ENCODE measurements around the gene TMEM185B.

Gene TMEM185B

DNA sequence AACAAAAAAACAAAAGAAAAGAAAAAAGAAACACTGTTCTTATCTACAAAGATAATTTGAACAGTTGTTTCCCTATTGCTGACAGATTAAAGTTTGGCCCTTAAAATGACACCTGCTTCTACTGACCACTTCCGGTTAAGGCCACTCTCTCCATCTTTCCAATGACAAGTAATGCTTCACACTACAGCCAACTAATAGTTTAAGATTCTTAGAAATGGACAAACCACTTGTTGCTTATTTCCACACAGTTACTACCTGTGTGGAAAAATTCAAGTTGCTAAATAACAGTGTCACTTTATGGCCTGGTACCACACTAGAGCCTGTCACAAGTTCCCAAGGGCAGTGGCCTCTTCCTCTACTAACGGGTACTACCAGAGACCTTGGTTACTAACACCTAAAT, 2.4 kb downstream of the TMEM185B start:
- DNase-seq (ENCODE audit: low read depth) = no peak
- TF ChIP-seq, protein P1, sequence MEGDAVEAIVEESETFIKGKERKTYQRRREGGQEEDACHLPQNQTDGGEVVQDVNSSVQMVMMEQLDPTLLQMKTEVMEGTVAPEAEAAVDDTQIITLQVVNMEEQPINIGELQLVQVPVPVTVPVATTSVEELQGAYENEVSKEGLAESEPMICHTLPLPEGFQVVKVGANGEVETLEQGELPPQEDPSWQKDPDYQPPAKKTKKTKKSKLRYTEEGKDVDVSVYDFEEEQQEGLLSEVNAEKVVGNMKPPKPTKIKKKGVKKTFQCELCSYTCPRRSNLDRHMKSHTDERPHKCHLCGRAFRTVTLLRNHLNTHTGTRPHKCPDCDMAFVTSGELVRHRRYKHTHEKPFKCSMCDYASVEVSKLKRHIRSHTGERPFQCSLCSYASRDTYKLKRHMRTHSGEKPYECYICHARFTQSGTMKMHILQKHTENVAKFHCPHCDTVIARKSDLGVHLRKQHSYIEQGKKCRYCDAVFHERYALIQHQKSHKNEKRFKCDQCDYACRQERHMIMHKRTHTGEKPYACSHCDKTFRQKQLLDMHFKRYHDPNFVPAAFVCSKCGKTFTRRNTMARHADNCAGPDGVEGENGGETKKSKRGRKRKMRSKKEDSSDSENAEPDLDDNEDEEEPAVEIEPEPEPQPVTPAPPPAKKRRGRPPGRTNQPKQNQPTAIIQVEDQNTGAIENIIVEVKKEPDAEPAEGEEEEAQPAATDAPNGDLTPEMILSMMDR (IDR thresholded peaks at IDR 0.05; ENCODE audit: insufficient read depth, low read depth, low read length, missing control alignments) = no peak
- no peak overlapping the region for H3K4me3 ChIP-seq (ENCODE audit: low read depth, low read length)

DNA sequence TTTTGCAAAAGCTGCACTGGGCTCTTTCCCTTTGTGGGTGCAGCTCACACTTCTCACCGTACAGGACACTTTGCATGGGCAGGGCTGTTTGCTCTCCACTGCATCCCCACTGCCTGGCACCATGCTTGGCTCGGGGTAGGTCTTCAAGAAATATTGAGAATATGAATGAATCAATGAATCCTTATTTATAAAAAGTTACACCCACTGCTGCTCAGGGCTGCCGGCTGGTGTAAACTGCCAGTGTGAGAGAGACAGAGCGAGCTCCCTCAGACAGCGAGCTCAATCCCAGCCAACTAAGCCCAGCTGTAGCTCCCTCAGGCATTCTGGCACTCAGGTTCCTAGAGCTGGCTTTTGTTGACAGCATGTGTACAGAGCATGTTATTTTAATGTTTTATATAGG, 3.4 kb downstream of the TMEM185B start:
- TF ChIP-seq, protein P1 (IDR thresholded peaks at IDR 0.05; ENCODE audit: insufficient read depth, low read depth, low read length, missing control alignments) = no peak
- no peak for DNase-seq (ENCODE audit: low read depth)

DNA sequence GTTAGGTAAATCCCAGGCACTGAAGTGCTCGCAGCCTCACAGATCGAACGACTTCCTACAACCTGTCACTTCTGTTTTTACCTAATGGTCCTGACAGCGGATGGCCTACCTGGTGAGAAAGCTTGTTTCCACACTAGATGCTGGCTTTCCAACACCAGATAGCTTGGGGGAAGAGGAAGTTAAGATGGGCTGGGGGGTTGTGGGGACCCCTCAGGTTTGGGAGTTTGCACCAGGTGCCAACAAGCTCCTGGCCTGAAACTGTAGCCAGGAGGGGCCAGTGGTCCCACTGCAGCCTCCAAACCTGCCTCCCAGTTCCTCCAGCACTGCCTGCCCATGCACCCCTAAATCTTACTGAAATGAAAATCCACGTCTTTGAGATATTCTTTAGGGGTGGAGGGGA, 3.9 kb downstream of the TMEM185B start:
- H3K4me3 ChIP-seq (ENCODE audit: low read depth, low read length) = no peak overlapping the region
- TF ChIP-seq, protein P1 (IDR thresholded peaks at IDR 0.05; ENCODE audit: insufficient read depth, low read depth, low read length, missing control alignments) = no peak
- no peak for DNase-seq (ENCODE audit: low read depth)

More for the DNA sequence above, 3.4 kb downstream of the TMEM185B start:
- no peak overlapping the region for H3K4me3 ChIP-seq (ENCODE audit: low read depth, low read length)

DNA sequence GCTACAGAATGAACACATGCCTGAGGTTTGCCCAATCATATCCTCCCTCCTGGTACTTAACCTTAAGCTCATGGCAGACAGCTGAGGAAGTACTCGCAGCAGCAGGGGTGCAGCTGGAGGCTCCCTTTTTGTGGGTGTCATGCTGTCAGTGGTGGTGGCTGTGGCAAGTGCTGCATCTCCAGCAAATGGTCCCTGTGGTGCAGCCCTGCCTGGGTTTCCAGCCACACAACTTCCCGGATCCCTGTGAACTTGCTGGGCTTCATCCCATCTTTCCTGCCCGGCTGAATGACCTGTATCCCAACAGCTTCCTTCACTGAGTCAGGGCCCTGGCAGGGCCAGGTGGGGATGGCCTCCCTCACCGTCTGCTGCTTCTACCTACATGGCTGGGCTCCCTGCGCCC, 5.0 kb downstream of the TMEM185B start:
- TF ChIP-seq, protein P1 (IDR thresholded peaks at IDR 0.05; ENCODE audit: insufficient read depth, low read depth, low read length, missing control alignments) = no peak
- H3K4me3 ChIP-seq (ENCODE audit: low read depth, low read length) = no peak overlapping the region
- DNase-seq (ENCODE audit: low read depth) = no peak

DNA sequence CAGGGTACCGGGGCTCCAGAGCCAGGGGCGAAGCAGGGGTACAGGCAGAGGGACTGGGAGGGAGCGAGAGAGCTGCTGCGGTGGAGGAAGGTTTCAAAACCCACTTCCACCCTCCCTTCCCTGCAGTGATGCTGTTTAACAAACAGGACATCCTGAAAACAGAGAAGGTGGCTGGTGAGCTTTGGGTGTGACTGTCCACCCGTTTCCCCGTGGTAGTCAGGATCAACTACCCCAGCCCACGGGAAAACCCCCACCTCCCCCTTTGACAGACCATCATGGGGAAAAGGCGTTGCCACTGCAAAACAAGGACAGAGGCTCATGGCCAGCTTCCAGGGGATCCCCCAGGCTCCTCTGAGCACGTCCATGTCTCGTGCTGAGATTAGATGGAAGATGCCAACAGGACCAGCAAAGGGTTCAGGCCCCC, 12.9 kb downstream of the TMEM185B start:
- TF ChIP-seq, protein P1 (IDR thresholded peaks at IDR 0.05; ENCODE audit: insufficient read depth, low read depth, low read length, missing control alignments) = no peak
- no peak overlapping the region for H3K4me3 ChIP-seq (ENCODE audit: low read depth, low read length)
- DNase-seq (ENCODE audit: low read depth) = no peak

DNA sequence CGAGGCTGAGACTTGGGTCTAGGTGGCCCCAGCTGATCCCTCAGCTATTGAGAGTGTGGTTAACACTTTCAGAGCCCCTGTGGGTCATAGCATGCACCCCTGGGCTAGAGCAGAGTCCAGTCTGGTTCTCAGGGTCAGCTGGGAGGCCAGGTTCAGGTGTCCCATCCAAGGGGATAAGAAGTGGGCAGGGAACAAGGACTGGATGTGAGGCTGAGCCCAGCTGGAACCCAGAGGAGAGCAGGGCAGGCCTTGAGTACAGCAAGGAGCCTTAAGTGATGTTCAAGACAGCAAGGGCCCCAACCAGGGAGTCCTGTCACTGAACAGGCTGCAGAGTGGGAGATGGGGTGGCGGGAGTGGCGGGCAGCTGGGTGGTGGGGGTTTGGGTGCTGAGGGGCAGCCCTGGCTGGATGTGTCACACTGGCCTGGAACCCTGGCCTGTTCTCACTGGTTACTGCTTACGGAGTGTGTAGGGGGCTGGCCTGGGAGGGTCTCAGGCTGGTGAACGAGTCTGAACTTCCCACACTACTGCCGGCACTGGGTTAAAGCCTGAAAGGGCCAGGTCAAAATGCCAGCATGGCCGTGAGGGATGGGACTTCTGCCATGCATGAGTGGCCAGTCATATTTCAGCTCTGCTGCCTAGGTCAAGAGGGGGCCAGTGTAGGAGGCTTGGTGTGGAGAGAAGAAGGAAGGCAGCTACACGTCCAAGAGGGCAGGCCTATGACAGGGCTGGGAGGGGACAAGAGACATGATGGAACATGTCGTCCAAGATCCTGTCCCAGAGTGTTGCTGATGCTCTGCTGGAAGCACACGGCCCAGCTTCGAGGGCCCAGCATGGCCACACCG, 13.6 kb downstream of the TMEM185B start:
- no peak for DNase-seq (ENCODE audit: low read depth)
- no peak overlapping the region for H3K4me3 ChIP-seq (ENCODE audit: low read depth, low read length)
- TF ChIP-seq, protein P1 (IDR thresholded peaks at IDR 0.05; ENCODE audit: insufficient read depth, low read depth, low read length, missing control alignments) = no peak

Measured in GM12865 (cell line).